Cortex of kidney (tissue), 1 donor: Measurements from ENCODE around the gene LTO1.

Experiments
- DNase-seq: peaks from one replicate; lab custom pipeline; 2025; lab: John Stamatoyannopoulos, UW

LTO1 gene

GRCh38 chr11:69644962-69645675 is 30.0 kb downstream of the LTO1 start:
- DNase-seq: no peak

GRCh38 chr11:69644071-69644961 is 30.8 kb downstream of the LTO1 start:
- no peak for DNase-seq

- no peak for DNase-seq
Observed at GRCh38 chr11:69643646-69644045, 31.5 kb downstream of the LTO1 start.

GRCh38 chr11:69642913-69643632 is 32.1 kb downstream of the LTO1 start:
- no peak for DNase-seq

- no peak for DNase-seq
Observed at GRCh38 chr11:69642549-69642912, 32.6 kb downstream of the LTO1 start.

- no peak for DNase-seq
Observed at GRCh38 chr11:69641681-69642548, 33.2 kb downstream of the LTO1 start.

- DNase-seq: no peak
Observed at GRCh38 chr11:69640995-69641581, 34.1 kb downstream of the LTO1 start, which contains the start of gene CCND1. CCND1 (plus strand) TSS chr11:69641156; CDS start chr11:69641314, 158 bp downstream.

- no peak for DNase-seq
Observed at GRCh38 chr11:69640260-69640994, 34.7 kb downstream of the LTO1 start.

- DNase-seq: no peak
Observed at GRCh38 chr11:69639831-69640230, 35.3 kb downstream of the LTO1 start.

GRCh38 chr11:69638941-69639681 is 36.0 kb downstream of the LTO1 start:
- no peak for DNase-seq

- DNase-seq: no peak
Observed at GRCh38 chr11:69637941-69638871, 36.9 kb downstream of the LTO1 start.

GRCh38 chr11:69637198-69637940 is 37.8 kb downstream of the LTO1 start:
- no peak for DNase-seq

- no peak for DNase-seq
Observed at GRCh38 chr11:69636512-69637197, 38.5 kb downstream of the LTO1 start.

GRCh38 chr11:69635804-69636511 is 39.2 kb downstream of the LTO1 start:
- no peak for DNase-seq

GRCh38 chr11:69635195-69635594 is 40.0 kb downstream of the LTO1 start:
- DNase-seq: no peak

GRCh38 chr11:69634590-69634989 is 40.6 kb downstream of the LTO1 start:
- DNase-seq: no peak

- no peak for DNase-seq
Observed at GRCh38 chr11:69634069-69634468, 41.1 kb downstream of the LTO1 start.
